Measurements from ENCODE around the gene SELENON.

SELENON gene

GRCh38 chr1:25770541-25771220 lies 29.3 kb upstream of the SELENON start:
- peak in 1 of 2 donors; percentile 7 for DNase-seq (ENCODE audit: low read depth in 2 of 2)

DNA sequence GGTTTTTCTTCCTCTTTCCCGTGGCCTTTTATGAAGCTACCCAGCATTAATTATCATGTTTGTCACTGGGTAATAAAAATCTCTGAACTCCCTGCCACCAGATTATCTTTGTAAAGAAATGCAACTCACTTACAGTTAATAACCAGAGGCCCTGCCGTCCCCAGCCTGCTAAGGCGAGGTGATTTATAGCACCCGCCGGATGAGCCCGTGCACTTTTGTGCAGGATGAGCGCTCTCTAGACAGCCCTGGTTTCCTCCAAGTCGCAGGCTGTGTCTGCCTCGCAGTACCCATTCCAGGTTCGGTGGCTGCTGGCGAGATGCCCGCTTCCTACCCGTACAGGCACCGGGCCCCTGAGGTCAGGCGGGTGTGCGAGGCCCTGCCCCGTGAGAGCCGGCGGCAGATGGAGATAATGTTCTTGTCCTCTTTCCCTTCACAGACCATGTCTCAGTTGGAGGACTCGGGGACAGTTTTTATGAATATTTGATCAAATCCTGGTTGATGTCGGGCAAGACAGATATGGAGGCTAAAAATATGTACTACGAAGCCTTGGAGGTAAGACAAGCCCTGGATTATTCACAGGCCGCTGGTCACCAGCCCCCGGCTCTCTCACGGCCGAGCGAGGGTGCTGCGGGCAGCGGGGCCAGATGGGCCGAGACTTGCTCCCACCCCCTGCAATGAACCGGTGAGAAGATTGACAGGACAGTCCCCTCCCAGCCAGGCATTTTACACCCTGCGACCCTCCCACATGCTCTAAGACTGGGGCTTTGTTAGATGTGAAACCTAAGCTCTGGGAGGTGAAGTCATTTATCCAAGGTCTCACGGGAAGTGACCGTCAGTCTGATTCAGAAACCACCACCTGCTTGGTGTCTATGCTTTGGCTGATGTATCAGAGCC lies 28.5 kb upstream of the SELENON start:
- no peak for DNase-seq (ENCODE audit: low read depth in 2 of 2)

- no peak for DNase-seq (ENCODE audit: low read depth in 2 of 2)
Measured at GRCh38 chr1:25772164-25772563, 27.8 kb upstream of the SELENON start.

- DNase-seq (ENCODE audit: low read depth in 2 of 2) = no peak
Measured at GRCh38 chr1:25772692-25773245, 27.2 kb upstream of the SELENON start.

- no peak for DNase-seq (ENCODE audit: low read depth in 2 of 2)
Measured at GRCh38 chr1:25773441-25774125, 26.4 kb upstream of the SELENON start.

- DNase-seq (ENCODE audit: low read depth in 2 of 2) = no peak
Measured at GRCh38 chr1:25774206-25774803, 25.7 kb upstream of the SELENON start.

DNA sequence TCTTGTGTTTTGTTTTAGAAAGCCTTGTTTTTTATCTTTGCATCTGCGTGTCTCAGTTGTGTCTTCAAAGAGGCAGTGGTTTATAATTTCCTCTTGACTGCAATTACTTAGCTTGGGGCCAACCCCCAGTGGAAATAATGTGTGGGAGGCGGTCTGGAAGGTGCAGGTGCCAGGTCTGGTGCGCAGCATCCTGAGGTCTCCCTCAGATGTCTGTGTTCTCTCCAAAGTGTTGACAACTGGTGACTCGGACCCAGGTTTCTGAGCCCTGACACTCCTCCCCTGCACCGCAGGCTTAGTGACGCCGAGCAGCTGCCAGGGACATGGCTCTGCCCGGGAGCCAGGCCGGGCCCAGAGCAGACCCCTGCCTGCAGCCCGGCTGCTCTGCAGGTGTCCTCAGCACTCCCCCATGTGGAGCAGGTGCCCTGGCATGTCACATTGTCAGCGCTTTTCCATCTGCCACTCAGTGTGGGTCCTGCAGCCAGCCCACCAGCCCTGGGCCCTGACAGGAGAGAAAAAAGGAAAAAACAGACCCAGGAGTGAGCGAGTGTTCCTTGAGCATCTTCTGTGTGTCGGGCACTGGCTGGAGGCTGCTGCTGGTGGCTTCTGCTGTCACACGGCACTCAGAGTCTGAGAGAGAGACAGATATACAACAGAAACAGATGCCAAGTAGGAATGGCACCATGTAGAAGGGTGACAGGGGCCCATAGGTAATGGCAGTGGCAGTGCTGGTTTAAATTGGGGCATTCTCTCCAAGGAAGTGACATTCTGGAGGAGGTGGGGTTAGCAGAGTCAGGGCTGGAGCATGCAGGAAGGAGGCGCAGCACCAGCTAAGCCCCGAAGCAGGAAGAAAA lies 24.8 kb upstream of the SELENON start:
- DNase-seq (ENCODE audit: low read depth in 2 of 2) = peak; percentile 82 to 87

DNA sequence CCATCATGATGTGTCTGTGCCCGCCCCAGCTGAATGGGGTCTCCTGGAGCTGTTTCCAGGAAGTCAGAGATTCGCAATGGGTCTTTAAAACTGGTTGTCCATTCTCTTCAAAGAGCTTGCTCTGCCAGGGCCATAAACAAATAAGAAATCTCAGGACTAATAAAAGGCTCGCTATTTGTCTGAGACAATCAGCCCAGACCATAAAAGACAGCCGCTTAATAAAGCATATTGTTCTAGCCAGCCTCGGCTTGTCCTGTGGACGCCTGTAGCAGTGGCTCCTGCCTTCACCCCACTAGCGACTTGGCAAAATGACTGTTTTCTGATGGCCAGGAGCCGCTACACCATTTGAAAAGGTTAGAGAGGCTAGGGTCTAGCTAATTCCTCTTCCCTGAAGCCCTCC lies 20.6 kb upstream of the SELENON start:
- no peak for DNase-seq (ENCODE audit: low read depth in 2 of 2)

DNA sequence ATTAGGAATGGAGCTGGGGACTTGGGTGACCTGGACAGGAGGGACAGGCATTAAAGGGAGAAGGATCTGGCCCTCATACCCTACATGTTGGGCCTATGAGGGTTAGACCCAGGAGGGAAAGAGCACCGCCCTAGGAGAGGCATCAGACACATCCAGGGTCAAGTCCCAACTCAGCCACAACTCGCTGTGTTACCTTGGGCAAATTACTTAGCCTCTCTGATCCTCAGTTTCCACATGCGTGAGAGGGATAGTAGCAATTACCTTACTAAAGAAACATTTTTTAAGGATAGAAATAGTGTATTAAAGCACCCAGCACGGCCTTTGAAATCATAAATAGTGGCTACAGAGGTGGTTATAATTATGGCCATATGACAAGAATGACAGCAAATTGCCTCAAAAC lies 20.1 kb upstream of the SELENON start:
- DNase-seq (ENCODE audit: low read depth in 2 of 2) = no peak

- DNase-seq (ENCODE audit: low read depth in 2 of 2) = no peak
Measured at GRCh38 chr1:25780318-25781129, 19.5 kb upstream of the SELENON start.

GRCh38 chr1:25781130-25781433 lies 18.9 kb upstream of the SELENON start:
- DNase-seq (ENCODE audit: low read depth in 2 of 2) = no peak

DNA sequence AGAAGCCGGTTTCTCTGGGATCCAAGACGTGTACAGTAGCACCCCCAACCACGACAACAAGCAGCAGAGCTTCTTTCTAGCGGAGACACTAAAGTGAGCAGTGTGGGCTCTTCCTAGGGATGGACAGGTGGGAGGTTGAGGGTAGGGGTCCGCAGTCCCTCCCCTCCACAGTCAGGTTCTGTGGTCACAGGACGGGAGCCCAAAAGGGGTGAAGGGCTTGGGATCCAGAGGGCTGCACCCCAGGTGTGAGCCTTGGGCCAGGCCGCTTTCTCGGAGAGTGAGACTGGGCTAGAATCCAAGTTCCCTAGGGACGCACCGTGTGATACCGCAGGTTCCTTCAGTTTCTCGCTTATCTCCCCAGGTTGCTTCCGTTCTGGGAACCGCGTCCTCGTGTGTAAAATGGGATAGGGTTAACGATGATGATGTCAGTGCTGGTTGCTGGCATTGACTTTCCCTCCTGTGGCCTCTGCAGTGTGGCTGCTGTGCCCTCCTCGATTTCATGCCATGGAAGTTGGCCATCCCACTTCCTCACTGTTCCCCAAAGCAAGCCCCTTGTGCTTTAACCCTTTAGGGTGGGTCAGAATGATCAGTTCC lies 17.3 kb upstream of the SELENON start:
- DNase-seq (ENCODE audit: low read depth in 2 of 2) = no peak

GRCh38 chr1:25784575-25785051 lies 15.4 kb upstream of the SELENON start:
- DNase-seq (ENCODE audit: low read depth in 2 of 2) = no peak

DNA sequence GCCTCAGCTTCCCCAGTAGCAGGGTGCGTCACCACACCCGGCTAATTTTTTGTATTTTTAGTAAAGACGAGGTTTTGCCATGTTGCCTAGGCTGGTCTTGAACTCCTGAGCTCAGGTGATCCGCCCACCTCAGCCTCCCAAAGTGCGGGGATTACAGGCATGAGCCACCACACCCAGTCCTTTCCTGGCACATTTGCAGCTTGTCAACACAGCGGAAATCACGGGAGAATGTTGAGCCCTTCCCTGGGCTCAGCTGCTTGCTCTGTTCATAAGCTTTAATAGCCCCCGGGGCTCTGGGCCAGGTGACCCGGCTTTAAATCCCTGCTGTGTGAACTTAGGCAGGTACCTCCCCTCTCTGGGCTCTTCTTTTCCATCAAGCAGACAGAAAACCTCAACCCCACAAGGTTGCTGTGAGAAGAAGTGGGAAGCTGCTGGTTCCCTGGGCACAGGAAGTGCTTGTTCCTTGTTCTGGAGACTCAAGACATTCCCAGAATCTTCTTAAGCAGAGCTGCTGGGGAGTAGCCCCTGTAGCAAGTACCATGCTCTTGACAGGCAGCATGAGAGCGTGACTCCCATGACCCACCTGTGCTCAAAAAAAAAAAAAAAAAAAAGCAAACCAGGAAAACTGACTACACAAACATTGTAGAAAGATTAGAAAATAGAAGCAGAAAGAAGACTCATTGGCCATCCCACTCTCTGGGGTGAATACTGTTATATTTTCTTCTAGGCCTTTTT lies 14.5 kb upstream of the SELENON start:
- DNase-seq (ENCODE audit: low read depth in 2 of 2) = no peak

GRCh38 chr1:25786887-25787759 lies 12.9 kb upstream of the SELENON start:
- DNase-seq (ENCODE audit: low read depth in 2 of 2) = no peak

- DNase-seq (ENCODE audit: low read depth in 2 of 2) = no peak
Measured at GRCh38 chr1:25787760-25788166, 12.2 kb upstream of the SELENON start.

- DNase-seq (ENCODE audit: low read depth in 2 of 2) = no peak
Measured at GRCh38 chr1:25790472-25790871, 9.5 kb upstream of the SELENON start.

DNA sequence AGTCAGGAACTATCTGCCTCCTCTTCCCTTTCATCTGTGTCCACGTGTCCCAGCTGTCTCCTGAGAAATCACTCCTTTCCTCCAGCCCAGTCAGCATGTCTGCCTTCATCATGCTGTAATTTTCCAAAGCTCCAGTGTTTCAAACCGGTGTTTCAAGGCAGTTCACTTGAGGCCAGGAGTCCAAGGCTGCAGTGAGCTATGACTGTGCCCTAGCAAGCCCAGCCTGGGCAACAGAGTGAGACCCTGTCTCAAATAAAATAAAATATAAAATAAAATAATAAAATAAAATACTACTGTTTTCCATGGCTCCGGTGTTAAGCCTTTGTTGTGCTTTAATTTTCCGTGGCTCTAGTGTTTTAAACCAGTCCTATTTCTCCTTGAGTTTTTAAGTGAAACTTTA lies 7.9 kb upstream of the SELENON start:
- no peak for DNase-seq (ENCODE audit: low read depth in 2 of 2)
